Hepatocyte (in vitro differentiated cells): Measurements from ENCODE around the gene SALL1.

Experiments used
- CTCF ChIP-seq: fragments of 200-600 bp; sonication (generic); IDR thresholded peaks from 2 replicates; pipeline ENCODE4 v1.5.1; 2016; ENCODE audit warnings: antibody characterized with exemption, mild to moderate bottlenecking; ENCODE audit not compliant: poor library complexity
- EZH2 ChIP-seq: fragments of 200-600 bp; sonication (generic); IDR thresholded peaks from 2 replicates; pipeline ENCODE4 v1.6.1; 2016; ENCODE audit warnings: antibody characterized with exemption, mild to moderate bottlenecking, borderline replicate concordance
- EZH2phosphoT487 ChIP-seq: fragments of 200-600 bp; sonication (generic); IDR thresholded peaks from one replicate; pipeline ENCODE4 v1.6.1; 2018; ENCODE audit warnings: antibody characterized with exemption, mild to moderate bottlenecking, low read depth, moderate library complexity; ENCODE audit not compliant: unreplicated experiment, severe bottlenecking

DNA sequence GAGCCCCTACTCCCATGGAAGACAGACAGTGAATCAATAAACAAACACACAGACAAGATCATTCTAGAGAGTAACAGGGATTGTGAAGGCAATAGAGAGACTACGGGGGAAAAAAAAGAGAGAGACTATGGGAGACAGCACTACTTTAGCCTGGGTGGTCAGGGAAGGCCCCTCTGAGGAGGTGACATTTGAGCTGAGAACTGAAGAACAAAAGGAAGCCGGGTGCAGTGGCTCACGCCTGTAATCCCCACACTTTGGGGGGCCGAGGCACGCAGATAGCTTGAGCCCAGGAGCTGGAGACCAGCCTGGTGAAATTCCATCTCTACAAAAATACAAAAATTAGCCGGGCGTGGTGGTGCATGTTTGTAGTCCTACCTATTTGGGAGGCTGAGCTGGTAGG is 29.2 kb downstream of the SALL1 start:
- TF ChIP-seq CTCF (no peak), EZH2 (no peak), EZH2phosphoT487 (no peak)
